B cell (primary cell): ENCODE data around the gene TP53BP2. TPM values are rescaled to one million over a fixed set of nuclear protein-coding genes. Genes with fewer than 3 reads are reported as not detected.

Experiments used
- ATAC-seq: fragments of 200-7000 bp; cut with Tn5 transposase; one replicate; pipeline ENCODE4 v1.10.0; 2021; ENCODE audit warnings: low read depth, mild to moderate bottlenecking, moderate number of reproducible peaks, moderate library complexity
- CTCF ChIA-PET: fragments of 350-600 bp; sonication (Branson Sonifier 250); formaldehyde crosslinking; loops from one replicate; lab custom pipeline; 2021; ENCODE audit warnings: antibody characterized with exemption, inconsistent platforms; lab: Charles Lee
- POLR2A ChIA-PET: fragments of 350-600 bp; sonication (Branson Sonifier 250); formaldehyde crosslinking; loops from one replicate; lab custom pipeline; 2021; ENCODE audit warnings: antibody characterized with exemption; lab: Charles Lee
- DNase-seq: peaks from one replicate; pipeline ENCODE4 v3.0.0; 2013
- H2AFZ ChIP-seq: 2 replicates; pipeline ENCODE4 v1.6.1; 2012; ENCODE audit warnings: mild to moderate bottlenecking, low read depth, low read length; ENCODE audit not compliant: insufficient read depth, poor library complexity, severe bottlenecking
- H3K27ac ChIP-seq, 2 donors: 1 replicate in 1 of 2; 2 replicates in 1 of 2; pipeline ENCODE4 v1.5.1; 2012 to 2013; ENCODE audit warnings: low read length in 2 of 2, mild to moderate bottlenecking in 2 of 2, moderate library complexity in 1 of 2
- H3K27me3 ChIP-seq, 4 experiments: fragments of 200-600 bp in 1 of 4; sonication (generic) in 1 of 4; replicated peaks in 1 of 4; 1 replicate in 2 of 4; 2 replicates in 2 of 4; pipeline versions ENCODE4 v1.6.1 to v1.7.0; 2013 to 2016; ENCODE audit warnings: low read length in 3 of 4, mild to moderate bottlenecking in 2 of 4, mixed read lengths in 1 of 4, moderate library complexity in 1 of 4; ENCODE audit not compliant: insufficient read depth in 4 of 4, control insufficient read depth in 3 of 4; ENCODE audit errors: control extremely low read depth in 1 of 4
- H3K36me3 ChIP-seq, 2 experiments: replicated peaks in 1 of 2; 1 replicate in 1 of 2; 2 replicates in 1 of 2; pipeline versions ENCODE4 v1.6.1 to v1.7.1; 2013; ENCODE audit warnings: low read length in 1 of 2; ENCODE audit not compliant: insufficient read depth in 2 of 2, control insufficient read depth in 1 of 2; ENCODE audit errors: control extremely low read depth in 1 of 2, extremely low read depth in 1 of 2
- H3K4me1 ChIP-seq, 2 donors: fragments of 200-600 bp in 1 of 2; sonication (generic) in 1 of 2; 1 replicate in 1 of 2; 2 replicates in 1 of 2; pipeline versions ENCODE4 v1.5.1 to v1.6.1; 2013 to 2017; ENCODE audit warnings: low read length in 2 of 2; ENCODE audit not compliant: control insufficient read depth in 2 of 2, insufficient read depth in 2 of 2
- H3K4me2 ChIP-seq: replicated peaks from 2 replicates; pipeline ENCODE3; 2012; ENCODE audit warnings: mild to moderate bottlenecking, low read depth, low read length; ENCODE audit not compliant: poor library complexity, severe bottlenecking
- H3K4me3 ChIP-seq, 5 experiments: fragments of 200-600 bp in 1 of 5; sonication (generic) in 1 of 5; 1 replicate in 3 of 5; 2 replicates in 2 of 5; pipeline versions ENCODE4 v1.5.1 to v1.7.0; 2011 to 2016; ENCODE audit warnings: low read length in 4 of 5, mild to moderate bottlenecking in 4 of 5, low read depth in 2 of 5, control low read depth in 1 of 5, moderate library complexity in 1 of 5; ENCODE audit not compliant: insufficient read depth in 1 of 5; ENCODE audit errors: control extremely low read depth in 1 of 5, extremely low read depth in 1 of 5
- H3K79me2 ChIP-seq: fragments of 200-600 bp; sonication (generic); one replicate; pipeline ENCODE4 v1.6.0; 2016; ENCODE audit warnings: low read length; ENCODE audit not compliant: control insufficient read depth, insufficient read depth
- H3K9ac ChIP-seq: fragments of 200-600 bp; sonication (generic); 2 replicates; pipeline ENCODE4 v1.6.1; 2017; ENCODE audit warnings: mild to moderate bottlenecking, low read length, moderate library complexity
- H3K9me3 ChIP-seq, 3 donors: one replicate each; pipeline versions ENCODE4 v1.6.1 to v1.7.1; 2013; ENCODE audit warnings: low read length in 2 of 3; ENCODE audit not compliant: control insufficient read depth in 2 of 3, insufficient read depth in 1 of 3; ENCODE audit errors: control extremely low read depth in 1 of 3
- H4K20me1 ChIP-seq: 2 replicates; pipeline ENCODE4 v1.6.0; 2012; ENCODE audit warnings: mild to moderate bottlenecking, low read length; ENCODE audit not compliant: insufficient read depth, control insufficient read depth, poor library complexity, severe bottlenecking
- H3K27ac Mint-ChIP-seq: one replicate; pipeline ENCODE4 v1.8.0; 2021; ENCODE audit warnings: mixed read lengths
- H3K27me3 Mint-ChIP-seq: one replicate; pipeline ENCODE4 v1.8.0; 2021; ENCODE audit warnings: mixed read lengths
- H3K4me1 Mint-ChIP-seq: one replicate; pipeline ENCODE4 v1.8.0; 2021; ENCODE audit warnings: mixed read lengths
- H3K4me3 Mint-ChIP-seq: one replicate; pipeline ENCODE4 v1.8.0; 2021; ENCODE audit warnings: mixed read lengths
- H3K9me3 Mint-ChIP-seq: one replicate; pipeline ENCODE4 v1.8.0; 2022; ENCODE audit warnings: mixed read lengths; ENCODE audit not compliant: insufficient read depth
- CTCF ChIP-seq: fragments of 200-600 bp; IDR thresholded peaks from one replicate; pipeline ENCODE4 v1.8.0; 2022; ENCODE audit warnings: antibody characterized with exemption, mild to moderate bottlenecking
- EZH2 ChIP-seq: IDR thresholded peaks from 2 replicates; pipeline ENCODE4 v1.6.1; 2012; ENCODE audit warnings: borderline replicate concordance, low read depth, mild to moderate bottlenecking, moderate library complexity, low read length; ENCODE audit not compliant: insufficient read depth, poor library complexity, severe bottlenecking
- WGBS: methylation state at CpG from one replicate; pipeline ENCODE4 v1.1.5; 2013; ENCODE audit warnings: missing lambda C conversion rate; ENCODE audit not compliant: insufficient coverage; 5-methylcytosine and 5-hydroxymethylcytosine counted together
- intact Hi-C: fragments of 100-400 bp; cut with micrococcal nuclease; formaldehyde crosslinking; loops from one replicate; pipeline ENCODE4 v1.10.0; 2022
- polyA plus RNA-seq: library from polyadenylated mRNA; depleted of rRNA; stranded (reverse); fragments of >200 nt; gene quantifications from 2 replicates; pipeline ENCODE4 v1.2.3, GENCODE V29; 2012
- total RNA-seq, 2 donors: library from RNA; stranded (reverse); fragments of 120-200 nt in 1 of 2; gene quantifications; 1 replicate in 1 of 2; 2 replicates in 1 of 2; pipeline versions ENCODE4 v1.2.3 to v1.2.4, GENCODE V29; 2013 to 2022

TP53BP2 gene
- total and polyA plus RNA-seq, 2 donors (not counting 1 experiment from before 2014, with no cell fraction given): 10.8 to 40.0 TPM

- Histone ChIP-seq H4K20me1 (peaks cover 32% of the 10 kb centered on the region), H3K27me3 (no peaks in the 10 kb centered on the region), H3K4me3 (peak overlapping the region; percentile 60 to 90 (median 84)), H3K27ac (peak overlapping the region in 1 of 2 donors; percentile 92), H3K4me2 (peak overlapping the region; percentile 87), H3K9me3 (no peaks in the 10 kb centered on the region), H3K36me3 (no peaks in the 10 kb centered on the region), H3K79me2 (peaks cover 82% of the 10 kb centered on the region), H3K9ac (peak overlapping the region; percentile 94), H2AFZ (peak overlapping the region; percentile 75), H3K4me1 (peaks cover 19 to 22% of the 10 kb centered on the region in 2 donors)
- Mint-ChIP-seq H3K4me3 (peak overlapping the region; percentile 92), H3K27me3 (no peaks in the 10 kb centered on the region), H3K4me1 (peaks cover 41% of the 10 kb centered on the region), H3K9me3 (no peaks in the 10 kb centered on the region), H3K27ac (peak overlapping the region; percentile 92)
- DNase-seq: no peak
- ATAC-seq: no peak
- intact Hi-C loops: loop anchor here (1.0 to 10.0 kb wide), 4 partner anchors 12 to 491 kb away; partner anchors contain the start of genes CAPN2, DEGS1 and NVL
- ChIA-PET POLR2A (interaction anchor here (1.7 kb wide), 1 partner anchor 26 kb away, joined by 11 read pairs; no protein-coding TSS in a partner anchor), CTCF (interaction anchor here (0.8 to 2.0 kb wide), 6 partner anchors 9 to 33 kb away, joined by 3 to 8 read pairs (median 3); no protein-coding TSS in a partner anchor)
- WGBS: 59% methylated on average over 6 of the region's 10 CpGs
- no peak for TF ChIP-seq CTCF
- no peak for TF ChIP-seq EZH2
Measured at GRCh38 chr1:223843934-223844786, 1.6 kb downstream of the TP53BP2 start.

GRCh38 chr1:223842784-223843183 lies 3.0 kb downstream of the TP53BP2 start:
- Mint-ChIP-seq H3K9me3 (no peaks in the 10 kb centered on the region), H3K4me1 (peaks cover 53% of the 10 kb centered on the region), H3K27ac (no peak overlapping the region), H3K4me3 (no peak overlapping the region), H3K27me3 (no peaks in the 10 kb centered on the region)
- CTCF ChIA-PET: interaction anchor here (0.7 to 3.5 kb wide), 3 partner anchors 19 to 144 kb away, joined by 3 to 14 read pairs (median 4); no protein-coding TSS in a partner anchor
- DNase-seq (no peak), ATAC-seq (no peak)
- H3K9me3 ChIP-seq: no peaks in the 10 kb centered on the region
- no peak overlapping the region for H3K9ac ChIP-seq
- no CpG with 5 or more reads among the region's 2 CpGs for WGBS
- H3K4me1 ChIP-seq: peaks cover 19 to 22% of the 10 kb centered on the region in 2 donors
- H3K36me3 ChIP-seq: no peaks in the 10 kb centered on the region
- H3K4me2 ChIP-seq: no peak overlapping the region
- POLR2A ChIA-PET: interaction anchor here (0.7 kb wide), 1 partner anchor 511 kb away, joined by 3 read pairs; no protein-coding TSS in a partner anchor
- no peaks in the 10 kb centered on the region for H3K27me3 ChIP-seq
- intact Hi-C loops: loop anchor here (10.0 kb wide), 1 partner anchor 492 kb away; the partner anchor contains the start of gene NVL
- H2AFZ ChIP-seq: no peak overlapping the region
- peaks cover 91% of the 10 kb centered on the region for H3K79me2 ChIP-seq
- TF ChIP-seq CTCF (no peak), EZH2 (no peak)
- H3K4me3 ChIP-seq: no peak overlapping the region
- H4K20me1 ChIP-seq: peaks cover 40% of the 10 kb centered on the region
- H3K27ac ChIP-seq: no peak overlapping the region
